SK-N-SH (cell line): Measurements from ENCODE around the gene ELN. TPM values are rescaled to one million over a fixed set of nuclear protein-coding genes. Genes with fewer than 3 reads are reported as not detected.
A peak's percentile ranks its signal among the peaks of the same experiment; 100 is the strongest.

Experiments used
- CTCF ChIA-PET: fragments of 300-600, 350-600 bp; formaldehyde crosslinking; extraction: SDS; loops from one replicate; lab custom pipeline; 2021; lab: Yijun Ruan, JAX
- POLR2A ChIA-PET: fragments of 350-600 bp; sonication (Branson Sonifier 250); formaldehyde crosslinking; extraction: SDS; loops from one replicate; lab custom pipeline; 2020; ENCODE audit warnings: antibody characterized with exemption, inconsistent platforms; lab: Yijun Ruan, JAX
- DNase-seq: peaks from one replicate; pipeline ENCODE4 v3.0.0; 2012
- H2AFZ ChIP-seq: fragments of 200-600 bp; sonication (generic); 2 replicates; pipeline ENCODE4 v1.8.1; 2016; ENCODE audit warnings: antibody characterized with exemption, mild to moderate bottlenecking, low read depth
- H3F3A ChIP-seq: fragments of 200-600 bp; sonication (generic); replicated peaks from 2 replicates; pipeline ENCODE3; 2016; ENCODE audit warnings: antibody characterized with exemption, mild to moderate bottlenecking; ENCODE audit not compliant: insufficient read depth
- H3K27ac ChIP-seq, 2 experiments: fragments of 200-500 bp in 1 of 2; fragments of 200-600 bp in 1 of 2; sonication (Bioruptor generic) in 1 of 2; sonication (generic), shearing (Covaris generic) in 1 of 2; 2 replicates each; pipeline versions ENCODE4 v1.5.1 to v1.6.1; 2014 to 2016; ENCODE audit warnings: low read depth in 2 of 2, inconsistent platforms in 1 of 2, low read length in 1 of 2, mild to moderate bottlenecking in 1 of 2, mixed read lengths in 1 of 2
- H3K27me3 ChIP-seq: fragments of 200-600 bp; sonication (generic), shearing (Covaris generic); 2 replicates; pipeline ENCODE4 v1.6.1; 2016; ENCODE audit warnings: mixed run types; ENCODE audit not compliant: insufficient read depth
- H3K36me3 ChIP-seq, 2 experiments: fragments of 200-500 bp in 1 of 2; fragments of 200-600 bp in 1 of 2; sonication (Bioruptor generic) in 1 of 2; sonication (generic) in 1 of 2; replicated peaks in 1 of 2; 2 replicates each; pipeline versions ENCODE3 to v1.5.1; 2014 to 2016; ENCODE audit warnings: low read length in 1 of 2, mild to moderate bottlenecking in 1 of 2; ENCODE audit not compliant: insufficient read depth in 2 of 2, control insufficient read depth in 1 of 2
- H3K4me1 ChIP-seq, 2 experiments: fragments of 200-500 bp in 1 of 2; fragments of 200-600 bp in 1 of 2; sonication (Bioruptor generic) in 1 of 2; sonication (generic), shearing (Covaris generic) in 1 of 2; 2 replicates each; pipeline versions ENCODE4 v1.5.1 to v1.6.1; 2014 to 2016; ENCODE audit warnings: low read depth in 1 of 2, low read length in 1 of 2, mixed run types in 1 of 2; ENCODE audit not compliant: insufficient read depth in 2 of 2, control insufficient read depth in 1 of 2
- H3K4me2 ChIP-seq: fragments of 200-600 bp; sonication (generic), shearing (Covaris generic); 2 replicates; pipeline ENCODE4 v1.6.1; 2017; ENCODE audit warnings: mixed run types
- H3K4me3 ChIP-seq, 2 experiments: fragments of 200-500 bp in 1 of 2; fragments of 200-600 bp in 1 of 2; sonication (Bioruptor generic) in 1 of 2; sonication (generic), shearing (Covaris generic) in 1 of 2; 2 replicates each; pipeline versions ENCODE4 v1.5.1 to v1.8.1; 2014 to 2016; ENCODE audit warnings: low read depth in 2 of 2, inconsistent platforms in 1 of 2, low read length in 1 of 2, mild to moderate bottlenecking in 1 of 2, mixed read lengths in 1 of 2, moderate library complexity in 1 of 2
- H3K79me2 ChIP-seq: fragments of 200-600 bp; sonication (generic); 2 replicates; pipeline ENCODE4 v1.8.1; 2017; ENCODE audit warnings: mild to moderate bottlenecking; ENCODE audit not compliant: insufficient read depth
- H3K9ac ChIP-seq: fragments of 200-600 bp; sonication (generic); 2 replicates; pipeline ENCODE4 v1.6.1; 2017; ENCODE audit warnings: mixed run types
- H3K9me2 ChIP-seq: fragments of 200-600 bp; sonication (generic); 2 replicates; pipeline ENCODE4 v1.6.1; 2017; ENCODE audit warnings: mixed run types
- H3K9me3 ChIP-seq: fragments of 200-600 bp; sonication (generic); 2 replicates; pipeline ENCODE4 v1.6.1; 2017; ENCODE audit warnings: mixed run types, mild to moderate bottlenecking, moderate library complexity
- H4K20me1 ChIP-seq: fragments of 200-600 bp; sonication (generic); 2 replicates; pipeline ENCODE4 v1.6.1; 2017; ENCODE audit warnings: mild to moderate bottlenecking, mixed run types; ENCODE audit not compliant: insufficient read depth
- CHD2 ChIP-seq: fragments of 150-350 bp; IDR thresholded peaks from 2 replicates; pipeline ENCODE4 v1.6.1; 2018; ENCODE audit warnings: low read length; ENCODE audit not compliant: partially characterized antibody
- EP300 ChIP-seq, 2 experiments: IDR thresholded peaks; 2 replicates each; pipeline versions ENCODE4 v1.4.0 to v1.6.1; 2012; ENCODE audit warnings: borderline replicate concordance in 1 of 2, low read depth in 1 of 2, low read length in 1 of 2
- EZH2phosphoT487 ChIP-seq: fragments of 200-600 bp; sonication (generic); IDR thresholded peaks from 2 replicates; pipeline ENCODE4 v1.6.1; 2017; ENCODE audit warnings: low read depth, mixed run types, mild to moderate bottlenecking, antibody characterized with exemption, moderate library complexity, borderline replicate concordance
- FOSL2 ChIP-seq: IDR thresholded peaks from 2 replicates; pipeline ENCODE4 v1.4.0; 2012; ENCODE audit warnings: low read depth, mild to moderate bottlenecking, moderate library complexity, borderline replicate concordance
- FOXM1 ChIP-seq: IDR thresholded peaks from 2 replicates; pipeline ENCODE4 v1.4.0; 2012; ENCODE audit warnings: low read depth, mild to moderate bottlenecking
- NFIC ChIP-seq: IDR thresholded peaks from 2 replicates; pipeline ENCODE4 v1.4.0; 2012; ENCODE audit warnings: borderline replicate concordance
- POLR2AphosphoS5 ChIP-seq: IDR thresholded peaks from 2 replicates; pipeline ENCODE4 v1.6.1; 2012; ENCODE audit warnings: low read depth, low read length
- RXRA ChIP-seq: IDR thresholded peaks from 2 replicates; pipeline ENCODE4 v1.4.0; 2012; ENCODE audit warnings: low read depth, mild to moderate bottlenecking, borderline replicate concordance
- TAF1 ChIP-seq: IDR thresholded peaks from 2 replicates; pipeline ENCODE4 v1.6.1; 2012; ENCODE audit warnings: low read depth, mild to moderate bottlenecking, low read length, moderate library complexity, borderline replicate concordance
- YY1 ChIP-seq: IDR thresholded peaks from 2 replicates; pipeline ENCODE4 v1.4.0; 2012; ENCODE audit warnings: low read depth, mild to moderate bottlenecking
- WGBS: methylation state at CpG from one replicate; pipeline ENCODE4 v1.1.6; 2017; ENCODE audit warnings: low lambda C conversion rate; 5-methylcytosine and 5-hydroxymethylcytosine counted together
- polyA plus RNA-seq, 3 experiments: library from polyadenylated mRNA; depleted of rRNA; stranded (reverse); fragments of >200 nt; gene quantifications; 2 replicates each; pipeline ENCODE4 v1.2.3, GENCODE V29; 2012
- TF ChIP-seq, protein P1 (sequence below): fragments of 200-600 bp; sonication (generic); IDR thresholded peaks from 2 replicates; pipeline ENCODE4 v1.6.1; 2017; ENCODE audit warnings: antibody characterized with exemption, mild to moderate bottlenecking, moderate library complexity
- TF ChIP-seq, protein P2 (sequence below): IDR thresholded peaks from 2 replicates; pipeline ENCODE4 v1.4.0; 2012; ENCODE audit warnings: low read depth, borderline replicate concordance

Gene ELN
- polyA plus RNA-seq, 1 of the 3 experiments (the other 2 are of a cell fraction) = 12.5 TPM

DNA sequence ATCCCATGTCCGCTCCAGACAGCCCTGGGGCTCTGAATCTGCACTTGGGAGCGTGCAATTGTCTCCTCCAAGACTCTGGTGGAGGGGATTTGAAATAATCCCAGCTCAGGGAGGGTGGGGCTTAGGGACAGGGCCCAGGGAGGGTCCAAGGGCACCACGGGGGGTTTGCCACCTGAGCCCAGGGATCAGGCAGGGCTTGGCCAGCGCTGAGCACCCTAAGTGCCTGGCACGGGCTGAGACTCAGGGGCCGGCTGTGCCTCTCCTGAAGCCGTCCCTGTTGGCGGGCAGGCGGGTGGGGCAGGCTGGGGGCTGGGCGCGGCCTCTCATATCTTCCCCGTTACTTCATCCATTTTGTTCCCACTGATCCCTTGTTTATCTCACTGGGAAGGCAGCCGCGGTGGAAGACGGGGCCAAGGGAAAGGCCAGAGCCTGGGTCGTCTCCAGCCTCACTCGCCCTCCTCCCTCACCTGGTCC is 41.8 kb upstream of the ELN start:
- Histone ChIP-seq H3K4me2 (no peak overlapping the region), H3K9me2 (no peaks in the 10 kb centered on the region), H3K4me1 (peaks cover 0 to 8% of the 10 kb centered on the region in 2 experiments; a peak in 1 of 4 replicates), H3K27me3 (no peaks in the 10 kb centered on the region), H3K36me3 (no peaks in the 10 kb centered on the region), H3F3A (no peaks in the 10 kb centered on the region), H3K9me3 (no peaks in the 10 kb centered on the region)
- WGBS = 95% methylated on average over 14 of the region's 17 CpGs
- peak; percentile 51 for DNase-seq
- CTCF ChIA-PET = interaction anchor here (0.9 to 2.4 kb wide), 5 partner anchors 10 to 415 kb away, joined by 3 to 13 read pairs (median 4); no protein-coding TSS in a partner anchor
- TF ChIP-seq RXRA = no peak
- TF ChIP-seq YY1 = no peak
- TF ChIP-seq TAF1 = no peak
- TF ChIP-seq FOSL2 = no peak
- TF ChIP-seq, all 33 proteins: peak for 0
- Histone ChIP-seq H3K27ac (no peak overlapping the region), H3K79me2 (no peaks in the 10 kb centered on the region), H2AFZ (no peak overlapping the region), H4K20me1 (no peaks in the 10 kb centered on the region), H3K9ac (no peak overlapping the region), H3K4me3 (no peak overlapping the region)
- POLR2A ChIA-PET = no interaction called here

DNA sequence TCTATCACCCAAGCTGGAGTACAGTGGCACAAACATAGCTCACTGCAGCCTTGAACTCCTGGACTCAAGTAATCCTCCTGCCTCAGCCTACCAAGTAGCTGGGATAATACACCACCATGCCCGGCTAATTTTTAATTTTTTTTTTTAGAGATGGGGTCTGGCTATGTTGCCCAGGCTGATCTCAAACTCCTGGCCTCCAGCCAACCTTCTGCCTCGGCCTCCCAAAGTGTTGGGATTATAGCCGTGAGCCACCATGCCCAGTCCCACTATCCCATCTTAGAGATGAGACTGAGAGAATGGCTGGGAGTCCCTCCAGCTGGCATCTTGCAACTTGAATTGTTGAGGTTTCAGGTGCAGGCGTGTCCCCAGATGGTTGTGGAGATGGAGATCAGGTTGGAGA is 40.7 kb upstream of the ELN start:
- Histone ChIP-seq H4K20me1 (no peaks in the 10 kb centered on the region), H3F3A (no peaks in the 10 kb centered on the region), H3K27ac (no peak overlapping the region), H3K27me3 (no peaks in the 10 kb centered on the region), H3K9me2 (no peaks in the 10 kb centered on the region), H2AFZ (no peak overlapping the region), H3K9me3 (no peaks in the 10 kb centered on the region), H3K4me2 (no peak overlapping the region), H3K36me3 (no peaks in the 10 kb centered on the region), H3K9ac (no peak overlapping the region), H3K79me2 (no peaks in the 10 kb centered on the region), H3K4me1 (peaks cover 0 to 8% of the 10 kb centered on the region in 2 experiments; a peak in 1 of 4 replicates), H3K4me3 (no peak overlapping the region)
- POLR2A ChIA-PET = no interaction called here
- TF ChIP-seq NFIC (0 out of 2 replicates have a peak, but pooled peaks have one; percentile 17), CHD2 (no peak), POLR2AphosphoS5 (no peak), EZH2phosphoT487 (no peak), FOXM1 (no peak), EP300 (IDR thresholded peaks at IDR 0.05; ENCODE audit: borderline replicate concordance in 1 of 2, low read depth in 1 of 2, low read length in 1 of 2) (no peak), TAF1 (no peak)
- TF ChIP-seq, protein P1, sequence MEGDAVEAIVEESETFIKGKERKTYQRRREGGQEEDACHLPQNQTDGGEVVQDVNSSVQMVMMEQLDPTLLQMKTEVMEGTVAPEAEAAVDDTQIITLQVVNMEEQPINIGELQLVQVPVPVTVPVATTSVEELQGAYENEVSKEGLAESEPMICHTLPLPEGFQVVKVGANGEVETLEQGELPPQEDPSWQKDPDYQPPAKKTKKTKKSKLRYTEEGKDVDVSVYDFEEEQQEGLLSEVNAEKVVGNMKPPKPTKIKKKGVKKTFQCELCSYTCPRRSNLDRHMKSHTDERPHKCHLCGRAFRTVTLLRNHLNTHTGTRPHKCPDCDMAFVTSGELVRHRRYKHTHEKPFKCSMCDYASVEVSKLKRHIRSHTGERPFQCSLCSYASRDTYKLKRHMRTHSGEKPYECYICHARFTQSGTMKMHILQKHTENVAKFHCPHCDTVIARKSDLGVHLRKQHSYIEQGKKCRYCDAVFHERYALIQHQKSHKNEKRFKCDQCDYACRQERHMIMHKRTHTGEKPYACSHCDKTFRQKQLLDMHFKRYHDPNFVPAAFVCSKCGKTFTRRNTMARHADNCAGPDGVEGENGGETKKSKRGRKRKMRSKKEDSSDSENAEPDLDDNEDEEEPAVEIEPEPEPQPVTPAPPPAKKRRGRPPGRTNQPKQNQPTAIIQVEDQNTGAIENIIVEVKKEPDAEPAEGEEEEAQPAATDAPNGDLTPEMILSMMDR = no peak
- TF ChIP-seq, protein P2, sequence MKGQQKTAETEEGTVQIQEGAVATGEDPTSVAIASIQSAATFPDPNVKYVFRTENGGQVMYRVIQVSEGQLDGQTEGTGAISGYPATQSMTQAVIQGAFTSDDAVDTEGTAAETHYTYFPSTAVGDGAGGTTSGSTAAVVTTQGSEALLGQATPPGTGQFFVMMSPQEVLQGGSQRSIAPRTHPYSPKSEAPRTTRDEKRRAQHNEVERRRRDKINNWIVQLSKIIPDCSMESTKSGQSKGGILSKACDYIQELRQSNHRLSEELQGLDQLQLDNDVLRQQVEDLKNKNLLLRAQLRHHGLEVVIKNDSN = no peak
- CTCF ChIA-PET = interaction anchor here (0.9 to 1.1 kb wide), 2 partner anchors 39 to 414 kb away, joined by 4 read pairs; no protein-coding TSS in a partner anchor
- DNase-seq = no peak
- WGBS = 97% methylated on average over 4 of the region's 4 CpGs
